Measurements from ENCODE around the gene CHST14.
A peak's percentile ranks its signal among the peaks of the same experiment; 100 is the strongest.

The CHST14 gene

GRCh38 chr15:40439960-40440742 lies 30.6 kb upstream of the CHST14 start:
- TF ChIP-seq CTCF (IDR thresholded peaks at IDR 0.05; ENCODE audit: low read depth, low read length): no peak
- Histone ChIP-seq H3K27me3 (no peaks in the 10 kb centered on the region), H3K4me3 (ENCODE audit: low read depth, low read length) (peak overlapping the region; percentile 72), H3K36me3 (no peaks in the 10 kb centered on the region), H3K9me3 (no peaks in the 10 kb centered on the region), H3K4me1 (peaks cover 12% of the 10 kb centered on the region)
- DNase-seq: peak; percentile 47

GRCh38 chr15:40440743-40441564 lies 29.8 kb upstream of the CHST14 start, which contains the start of gene BAHD1:
BAHD1 (plus strand) TSS chr15:40440953; CDS start chr15:40458465, 17,512 bp downstream.
- no peak for TF ChIP-seq CTCF (IDR thresholded peaks at IDR 0.05; ENCODE audit: low read depth, low read length)
- H3K4me1 ChIP-seq: peaks cover 16% of the 10 kb centered on the region
- H3K9me3 ChIP-seq: no peaks in the 10 kb centered on the region
- H3K36me3 ChIP-seq: no peaks in the 10 kb centered on the region
- peak; percentile 99 for DNase-seq
- peak within 1 kb of the TSS; percentile 72 for H3K4me3 ChIP-seq (ENCODE audit: low read depth, low read length)
- H3K27me3 ChIP-seq: no peaks in the 10 kb centered on the region

- H3K27me3 ChIP-seq: no peaks in the 10 kb centered on the region
- H3K4me3 ChIP-seq (ENCODE audit: low read depth, low read length): peak overlapping the region; percentile 65
- DNase-seq: peak; percentile 49
- H3K4me1 ChIP-seq: peaks cover 13% of the 10 kb centered on the region
- H3K36me3 ChIP-seq: no peaks in the 10 kb centered on the region
- no peaks in the 10 kb centered on the region for H3K9me3 ChIP-seq
- no peak for TF ChIP-seq CTCF (IDR thresholded peaks at IDR 0.05; ENCODE audit: low read depth, low read length)
These were observed 28.9 kb upstream of the CHST14 start for GRCh38 chr15:40441565-40442531.

GRCh38 chr15:40443255-40443654 lies 27.5 kb upstream of the CHST14 start:
- no peak for TF ChIP-seq CTCF (IDR thresholded peaks at IDR 0.05; ENCODE audit: low read depth, low read length)

GRCh38 chr15:40443846-40444245 lies 26.9 kb upstream of the CHST14 start:
- Histone ChIP-seq H3K27me3 (no peaks in the 10 kb centered on the region), H3K4me3 (ENCODE audit: low read depth, low read length) (no peak overlapping the region), H3K36me3 (no peaks in the 10 kb centered on the region), H3K4me1 (peaks cover 6% of the 10 kb centered on the region), H3K9me3 (no peaks in the 10 kb centered on the region)
- no peak for TF ChIP-seq CTCF (IDR thresholded peaks at IDR 0.05; ENCODE audit: low read depth, low read length)
- DNase-seq: no peak

More at GRCh38 chr15:40443255-40443654, 27.5 kb upstream of the CHST14 start:
- DNase-seq: no peak
- no peaks in the 10 kb centered on the region for H3K27me3 ChIP-seq
- H3K4me1 ChIP-seq: peaks cover 6% of the 10 kb centered on the region
- H3K36me3 ChIP-seq: no peaks in the 10 kb centered on the region
- H3K9me3 ChIP-seq: no peaks in the 10 kb centered on the region
- H3K4me3 ChIP-seq (ENCODE audit: low read depth, low read length): peak overlapping the region; percentile 65; the same call in 1 of the 2 replicates

All from BE2C (cell line).